Caki2 (cell line): ENCODE data around the gene PCSK6. TPM values are rescaled to one million over a fixed set of nuclear protein-coding genes. Genes with fewer than 3 reads are reported as not detected.
A peak's percentile ranks its signal among the peaks of the same experiment; 100 is the strongest.

Experiments
- DNase-seq: peaks from one replicate; pipeline ENCODE4 v3.0.0-alpha.2; 2015; ENCODE audit warnings: low read depth
- in situ Hi-C: cut with HindIII; loops from 2 replicates; pipeline ENCODE4 v1.10.0; 2016; ENCODE audit warnings: low sequenced_read_pairs, low pct_unique_long_range_greater_than_20kb, mixed read lengths
- total RNA-seq: library from RNA; depleted of rRNA; stranded (reverse); fragments of >200 nt; shearing (Covaris generic); gene quantifications from 2 replicates; pipeline ENCODE4 v1.2.3, GENCODE V29; 2014; ENCODE audit warnings: low replicate concordance

The PCSK6 gene
- total RNA-seq, 1 experiment from 2014 or later = 5.5 TPM

- in situ Hi-C loops = no loop called here
- DNase-seq = no peak
These were observed 45.5 kb downstream of the PCSK6 start for GRCh38 chr15:101444015-101444414.

- in situ Hi-C loops = no loop called here
These were observed 47.2 kb downstream of the PCSK6 start for GRCh38 chr15:101442272-101442671.

GRCh38 chr15:101441696-101442095 lies 47.8 kb downstream of the PCSK6 start:
- no peak for DNase-seq
- in situ Hi-C loops = no loop called here

More at GRCh38 chr15:101442272-101442671, 47.2 kb downstream of the PCSK6 start:
- no peak for DNase-seq

GRCh38 chr15:101440846-101441590 lies 48.5 kb downstream of the PCSK6 start:
- DNase-seq = no peak
- in situ Hi-C loops = no loop called here

- DNase-seq = no peak
- in situ Hi-C loops = no loop called here
These were observed 49.6 kb downstream of the PCSK6 start for GRCh38 chr15:101439920-101440319.

- DNase-seq = peak; percentile 42
- in situ Hi-C loops = no loop called here
These were observed 50.1 kb downstream of the PCSK6 start for GRCh38 chr15:101439285-101439919.

GRCh38 chr15:101438482-101439284 lies 50.8 kb downstream of the PCSK6 start:
- DNase-seq = no peak
- in situ Hi-C loops = no loop called here

- no peak for DNase-seq
- in situ Hi-C loops = no loop called here
These were observed 51.7 kb downstream of the PCSK6 start for GRCh38 chr15:101437618-101438481.

- DNase-seq = no peak
- in situ Hi-C loops = no loop called here
These were observed 52.3 kb downstream of the PCSK6 start for GRCh38 chr15:101437209-101437608.

- DNase-seq = no peak
- in situ Hi-C loops = no loop called here
These were observed 53.0 kb downstream of the PCSK6 start for GRCh38 chr15:101436526-101436925.

- DNase-seq = no peak
These were observed 53.7 kb downstream of the PCSK6 start for GRCh38 chr15:101435761-101436160.

GRCh38 chr15:101434032-101434920 lies 55.2 kb downstream of the PCSK6 start:
- DNase-seq = no peak
- in situ Hi-C loops = no loop called here

More at GRCh38 chr15:101435761-101436160, 53.7 kb downstream of the PCSK6 start:
- in situ Hi-C loops = no loop called here

- in situ Hi-C loops = no loop called here
- no peak for DNase-seq
These were observed 56.1 kb downstream of the PCSK6 start for GRCh38 chr15:101433396-101433795.

- in situ Hi-C loops = no loop called here
- DNase-seq = no peak
These were observed 56.5 kb downstream of the PCSK6 start for GRCh38 chr15:101432982-101433381.

GRCh38 chr15:101431748-101432147 lies 57.8 kb downstream of the PCSK6 start:
- in situ Hi-C loops = no loop called here
- no peak for DNase-seq

- no peak for DNase-seq
- in situ Hi-C loops = no loop called here
These were observed 58.2 kb downstream of the PCSK6 start for GRCh38 chr15:101431301-101431700.

GRCh38 chr15:101429646-101430045 lies 59.9 kb downstream of the PCSK6 start:
- no peak for DNase-seq
- in situ Hi-C loops = no loop called here
